ENCODE results near the gene IL1RAPL1.

GRCh38 chrX:29662101-29662500, 1074.9 kb downstream of the IL1RAPL1 start:
- no peak for TF ChIP-seq POLR2A (IDR thresholded peaks at IDR 0.05)
- TF ChIP-seq, protein P1, sequence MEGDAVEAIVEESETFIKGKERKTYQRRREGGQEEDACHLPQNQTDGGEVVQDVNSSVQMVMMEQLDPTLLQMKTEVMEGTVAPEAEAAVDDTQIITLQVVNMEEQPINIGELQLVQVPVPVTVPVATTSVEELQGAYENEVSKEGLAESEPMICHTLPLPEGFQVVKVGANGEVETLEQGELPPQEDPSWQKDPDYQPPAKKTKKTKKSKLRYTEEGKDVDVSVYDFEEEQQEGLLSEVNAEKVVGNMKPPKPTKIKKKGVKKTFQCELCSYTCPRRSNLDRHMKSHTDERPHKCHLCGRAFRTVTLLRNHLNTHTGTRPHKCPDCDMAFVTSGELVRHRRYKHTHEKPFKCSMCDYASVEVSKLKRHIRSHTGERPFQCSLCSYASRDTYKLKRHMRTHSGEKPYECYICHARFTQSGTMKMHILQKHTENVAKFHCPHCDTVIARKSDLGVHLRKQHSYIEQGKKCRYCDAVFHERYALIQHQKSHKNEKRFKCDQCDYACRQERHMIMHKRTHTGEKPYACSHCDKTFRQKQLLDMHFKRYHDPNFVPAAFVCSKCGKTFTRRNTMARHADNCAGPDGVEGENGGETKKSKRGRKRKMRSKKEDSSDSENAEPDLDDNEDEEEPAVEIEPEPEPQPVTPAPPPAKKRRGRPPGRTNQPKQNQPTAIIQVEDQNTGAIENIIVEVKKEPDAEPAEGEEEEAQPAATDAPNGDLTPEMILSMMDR (IDR thresholded peaks at IDR 0.05), result no peak
